CD14-positive monocyte (primary cell): ENCODE results near the gene PARP15. TPM values are rescaled to one million over a fixed set of nuclear protein-coding genes. Genes with fewer than 3 reads are reported as not detected.
A peak's percentile ranks its signal among the peaks of the same experiment; 100 is the strongest.

ENCODE experiments used
- DNase-seq, 3 donors: peaks; one replicate each; pipeline ENCODE4 v3.0.0-alpha.2; 2011 to 2022
- H2AFZ ChIP-seq: 2 replicates; pipeline ENCODE4 v1.6.0; 2012; ENCODE audit warnings: mild to moderate bottlenecking, low read depth, low read length, inconsistent platforms; ENCODE audit not compliant: insufficient read depth, poor library complexity, severe bottlenecking
- H3K27ac ChIP-seq, 2 donors: 1 replicate in 1 of 2; 2 replicates in 1 of 2; pipeline ENCODE4 v1.5.1; 2012 to 2013; ENCODE audit warnings: low read length in 2 of 2, control low read depth in 1 of 2, inconsistent platforms in 1 of 2, low read depth in 1 of 2, mild to moderate bottlenecking in 1 of 2
- H3K27me3 ChIP-seq, 2 donors: one replicate each; pipeline versions ENCODE4 v1.6.0 to v1.6.1; 2011 to 2013; ENCODE audit warnings: low read length in 2 of 2; ENCODE audit not compliant: control insufficient read depth in 2 of 2, insufficient read depth in 2 of 2
- H3K36me3 ChIP-seq, 2 donors: replicated peaks in 1 of 2; 1 replicate in 1 of 2; 2 replicates in 1 of 2; pipeline versions ENCODE4 v1.5.1 to v1.6.1; 2012 to 2013; ENCODE audit warnings: low read length in 2 of 2, control low read depth in 1 of 2, inconsistent platforms in 1 of 2, mild to moderate bottlenecking in 1 of 2; ENCODE audit not compliant: insufficient read depth in 2 of 2, control insufficient read depth in 1 of 2
- H3K4me1 ChIP-seq, 2 donors: 1 replicate in 1 of 2; 2 replicates in 1 of 2; pipeline versions ENCODE4 v1.5.1 to v1.6.1; 2012 to 2013; ENCODE audit warnings: low read length in 2 of 2, control low read depth in 1 of 2, inconsistent platforms in 1 of 2, mild to moderate bottlenecking in 1 of 2, moderate library complexity in 1 of 2; ENCODE audit not compliant: insufficient read depth in 2 of 2, control insufficient read depth in 1 of 2
- H3K4me2 ChIP-seq: replicated peaks from 2 replicates; pipeline ENCODE3; 2012; ENCODE audit warnings: low read length, moderate library complexity, mild to moderate bottlenecking; ENCODE audit not compliant: poor library complexity, severe bottlenecking; ENCODE audit errors: extremely low read depth
- H3K4me3 ChIP-seq, 3 experiments: fragments of 200-600 bp in 1 of 3; sonication (generic) in 1 of 3; replicated peaks in 1 of 3; 1 replicate in 2 of 3; 2 replicates in 1 of 3; pipeline ENCODE4 v1.5.1; 2011 to 2013; ENCODE audit warnings: low read length in 3 of 3, mild to moderate bottlenecking in 3 of 3, control low read depth in 2 of 3, low read depth in 2 of 3, inconsistent platforms in 1 of 3, moderate library complexity in 1 of 3
- H3K79me2 ChIP-seq: 2 replicates; pipeline ENCODE4 v1.6.0; 2012; ENCODE audit warnings: mild to moderate bottlenecking, control low read depth, inconsistent platforms, low read length, moderate library complexity; ENCODE audit not compliant: insufficient read depth
- H3K9ac ChIP-seq: 2 replicates; pipeline ENCODE4 v1.6.0; 2017; ENCODE audit warnings: low read length, mild to moderate bottlenecking; ENCODE audit not compliant: insufficient read depth, poor library complexity, severe bottlenecking
- H3K9me3 ChIP-seq, 2 donors: replicated peaks in 1 of 2; 1 replicate in 1 of 2; 2 replicates in 1 of 2; pipeline versions ENCODE4 v1.5.1 to v1.6.1; 2012 to 2013; ENCODE audit warnings: low read length in 2 of 2, control low read depth in 1 of 2; ENCODE audit not compliant: control insufficient read depth in 1 of 2, insufficient read depth in 1 of 2
- H4K20me1 ChIP-seq: 2 replicates; pipeline ENCODE4 v1.6.0; 2012; ENCODE audit warnings: mild to moderate bottlenecking, low read length, control low read depth, moderate library complexity; ENCODE audit not compliant: insufficient read depth
- H3K27ac Mint-ChIP-seq, 7 donors: one replicate each; pipeline ENCODE4 v1.8.0; 2020; ENCODE audit warnings: mild to moderate bottlenecking in 7 of 7, mixed read lengths in 7 of 7, moderate library complexity in 6 of 7, inconsistent platforms in 2 of 7
- H3K27me3 Mint-ChIP-seq, 3 donors: one replicate each; pipeline ENCODE4 v1.8.0; 2021 to 2022; ENCODE audit warnings: low read depth in 3 of 3, mild to moderate bottlenecking in 3 of 3, mixed read lengths in 3 of 3, moderate library complexity in 3 of 3, inconsistent platforms in 1 of 3
- H3K36me3 Mint-ChIP-seq, 2 donors: one replicate each; pipeline ENCODE4 v1.8.0; 2020; ENCODE audit warnings: mixed read lengths in 2 of 2, inconsistent platforms in 1 of 2, mild to moderate bottlenecking in 1 of 2
- H3K4me1 Mint-ChIP-seq: one replicate; pipeline ENCODE4 v1.8.0; 2020; ENCODE audit warnings: mild to moderate bottlenecking, mixed read lengths
- H3K4me3 Mint-ChIP-seq, 2 donors: one replicate each; pipeline ENCODE4 v1.8.0; 2020; ENCODE audit warnings: mild to moderate bottlenecking in 2 of 2, mixed read lengths in 2 of 2, moderate library complexity in 1 of 2
- H3K9me3 Mint-ChIP-seq, 7 donors: one replicate each; pipeline ENCODE4 v1.8.0; 2020 to 2022; ENCODE audit warnings: mixed read lengths in 7 of 7, mild to moderate bottlenecking in 6 of 7, moderate library complexity in 6 of 7, inconsistent platforms in 2 of 7
- CTCF ChIP-seq: fragments of 200-600 bp; IDR thresholded peaks from one replicate; pipeline ENCODE4 v1.8.0; 2022; ENCODE audit warnings: antibody characterized with exemption, mild to moderate bottlenecking
- WGBS: methylation state at CpG from one replicate; pipeline ENCODE4 v1.1.5; 2013; ENCODE audit warnings: missing lambda C conversion rate; ENCODE audit not compliant: insufficient coverage; 5-methylcytosine and 5-hydroxymethylcytosine counted together
- intact Hi-C, 2 donors: fragments of 100-400 bp; cut with micrococcal nuclease; formaldehyde crosslinking; loops; one replicate each; pipeline versions ENCODE4 v1.15.0 to v1.15.1; 2023
- polyA plus RNA-seq, 3 donors: library from polyadenylated mRNA; depleted of rRNA in 1 of 3; unstranded in 2 of 3; stranded (reverse) in 1 of 3; fragments of 300-500 nt in 2 of 3; fragments of >200 nt in 1 of 3; fragmentation: Illumina TruSeq in 2 of 3; gene quantifications; 1 replicate in 2 of 3; 2 replicates in 1 of 3; pipeline ENCODE4 v1.2.3, GENCODE V29; 2012 to 2021

PARP15 gene
- polyA plus RNA-seq, 3 donors: 0.23 to 4.4 (median 0.28) TPM

- Histone ChIP-seq H3K9me3 (peaks cover 6 to 15% of the 10 kb centered on the region in 2 donors), H3K4me1 (no peaks in the 10 kb centered on the region), H3K4me2 (no peak overlapping the region), H3K27me3 (no peaks in the 10 kb centered on the region), H4K20me1 (no peaks in the 10 kb centered on the region), H3K36me3 (no peaks in the 10 kb centered on the region), H3K79me2 (no peaks in the 10 kb centered on the region), H3K27ac (no peak overlapping the region), H3K9ac (no peak overlapping the region), H2AFZ (peak overlapping the region; percentile 54), H3K4me3 (no peak overlapping the region)
- Mint-ChIP-seq H3K27me3 (peaks cover 0 to 4% (median 2%) of the 10 kb centered on the region in 3 donors), H3K27ac (peak overlapping the region in 4 of 7 donors; percentile 2 to 57 (median 27)), H3K36me3 (no peaks in the 10 kb centered on the region), H3K4me3 (peak overlapping the region; percentile 14 to 58), H3K4me1 (peaks cover 5% of the 10 kb centered on the region), H3K9me3 (peaks cover 8 to 18% (median 14%) of the 10 kb centered on the region in 7 donors)
- DNase-seq: peak; percentile 18 to 31 (median 23)
- intact Hi-C loops: no loop called here
- 53% methylated on average over 6 of the region's 13 CpGs for WGBS
- no peak for TF ChIP-seq CTCF
Observed at GRCh38 chr3:122661633-122662032, 84.2 kb downstream of the PARP15 start.

- Histone ChIP-seq H3K79me2 (no peaks in the 10 kb centered on the region), H3K9me3 (peaks cover 6 to 15% of the 10 kb centered on the region in 2 donors), H3K36me3 (no peaks in the 10 kb centered on the region), H3K4me1 (no peaks in the 10 kb centered on the region), H3K27ac (no peak overlapping the region), H4K20me1 (no peaks in the 10 kb centered on the region), H2AFZ (no peak overlapping the region), H3K4me3 (no peak overlapping the region), H3K4me2 (no peak overlapping the region), H3K27me3 (no peaks in the 10 kb centered on the region), H3K9ac (no peak overlapping the region)
- H3K4me3 Mint-ChIP-seq: no peak overlapping the region
- DNase-seq: no peak
- H3K27me3 Mint-ChIP-seq: peaks cover 0 to 4% (median 2%) of the 10 kb centered on the region in 3 donors
- intact Hi-C loops: no loop called here
- peaks cover 8 to 16% (median 13%) of the 10 kb centered on the region in 7 donors for H3K9me3 Mint-ChIP-seq
- no peak overlapping the region for H3K27ac Mint-ChIP-seq
- WGBS: 94% methylated on average over 2 of the region's 2 CpGs
- peaks cover 5% of the 10 kb centered on the region for H3K4me1 Mint-ChIP-seq
- TF ChIP-seq CTCF: no peak
- no peaks in the 10 kb centered on the region for H3K36me3 Mint-ChIP-seq
Observed at GRCh38 chr3:122662505-122662904, 85.1 kb downstream of the PARP15 start.
